ENCODE results near the gene FBXL5.
A peak's percentile ranks its signal among the peaks of the same experiment; 100 is the strongest.

FBXL5 gene

GRCh38 chr4:15676899-15677298 lies 21.7 kb upstream of the FBXL5 start:
- no peak for DNase-seq

- no peak for DNase-seq
Measured at GRCh38 chr4:15676039-15676438, 20.9 kb upstream of the FBXL5 start.

GRCh38 chr4:15675356-15675755 lies 20.2 kb upstream of the FBXL5 start:
- DNase-seq: no peak

GRCh38 chr4:15674926-15675325 lies 19.8 kb upstream of the FBXL5 start:
- DNase-seq: no peak

- DNase-seq: no peak
Measured at GRCh38 chr4:15674046-15674445, 18.9 kb upstream of the FBXL5 start.

GRCh38 chr4:15673337-15673736 lies 18.2 kb upstream of the FBXL5 start:
- DNase-seq: no peak

GRCh38 chr4:15672101-15672500 lies 16.9 kb upstream of the FBXL5 start:
- no peak for DNase-seq

- DNase-seq: no peak
Measured at GRCh38 chr4:15670576-15670975, 15.4 kb upstream of the FBXL5 start.

- no peak for DNase-seq
Measured at GRCh38 chr4:15668566-15669435, 13.6 kb upstream of the FBXL5 start.

GRCh38 chr4:15667006-15667405 lies 11.8 kb upstream of the FBXL5 start:
- no peak for DNase-seq

GRCh38 chr4:15665753-15666365 lies 10.7 kb upstream of the FBXL5 start:
- no peak for DNase-seq

- no peak for DNase-seq
Measured at GRCh38 chr4:15659768-15660570, 4.8 kb upstream of the FBXL5 start.

GRCh38 chr4:15658781-15659180 lies 3.6 kb upstream of the FBXL5 start:
- no peak for DNase-seq

GRCh38 chr4:15658136-15658770 lies 3.1 kb upstream of the FBXL5 start:
- DNase-seq: no peak

- no peak for DNase-seq
Measured at GRCh38 chr4:15657366-15657765, 2.2 kb upstream of the FBXL5 start.

GRCh38 chr4:15656038-15656470 lies 897 bp upstream of the FBXL5 start:
- DNase-seq: no peak

- DNase-seq: peak; percentile 9 to 68
Measured at GRCh38 chr4:15654593-15655222, 449 bp downstream of the FBXL5 start.

- peak in 1 of 2 experiments; percentile 39 for DNase-seq
Measured at GRCh38 chr4:15653864-15654592, 1.1 kb downstream of the FBXL5 start.

GRCh38 chr4:15653420-15653819 lies 1.7 kb downstream of the FBXL5 start:
- no peak for DNase-seq

- DNase-seq: no peak
Measured at GRCh38 chr4:15652841-15653240, 2.3 kb downstream of the FBXL5 start.

- no peak for DNase-seq
Measured at GRCh38 chr4:15652191-15652590, 3.0 kb downstream of the FBXL5 start.

GRCh38 chr4:15651676-15652075 lies 3.5 kb downstream of the FBXL5 start:
- DNase-seq: no peak

All from NCI-H526 (cell line).